ENCODE data around the gene IRX4. TPM values are rescaled to one million over a fixed set of nuclear protein-coding genes. Genes with fewer than 3 reads are reported as not detected.

Gene IRX4
- total and polyA plus RNA-seq, 9 of the 15 experiments (the other 6 are each of a cell fraction or from before 2014, with no cell fraction given) = not detected

GRCh38 chr5:1831257-1831656 is 51.5 kb downstream of the IRX4 start (continued):
- TF ChIP-seq ADNP (tag; IDR thresholded peaks at IDR 0.05) (no peak), BCLAF1 (IDR thresholded peaks at IDR 0.05; ENCODE audit: borderline replicate concordance in 1 of 2, control insufficient read depth in 1 of 2, low read depth in 2 of 2, low read length in 1 of 2) (no peak)

- no peaks in the 10 kb centered on the region for H3K79me2 ChIP-seq (ENCODE audit: control insufficient read depth, insufficient read depth, low read length)
- H3K27ac ChIP-seq (ENCODE audit: extremely low read depth, low read depth, low read length) = no peak overlapping the region
- intact Hi-C loops (cut with micrococcal nuclease) (no loop called here), in situ Hi-C loops (cut with MboI) (no loop called here)
- H3K36me3 ChIP-seq (ENCODE audit: control insufficient read depth, insufficient read depth, low read length) = peaks cover 19% of the 10 kb centered on the region; the same call in 2 of the 3 replicates
- ATAC-seq (no peak), FAIRE-seq (no peak), DNase-seq (ENCODE audit: extremely low read depth in 1 of 4, low spot score in 3 of 4) (no peak)
- ChIA-PET POLR2A (no interaction called here), CTCF (ENCODE audit: low intra/inter-chr PET ratio) (no interaction called here)
- peaks cover 20% of the 10 kb centered on the region for H4K20me1 ChIP-seq (replicated peaks; ENCODE audit: control insufficient read depth, insufficient read depth, low read length)
- H3K27me3 ChIP-seq (ENCODE audit: control insufficient read depth in 2 of 2, insufficient read depth in 2 of 2, low read length in 2 of 2) = peaks cover 30 to 49% of the 10 kb centered on the region in 2 experiments
- no peak overlapping the region for H2AFZ ChIP-seq (ENCODE audit: low read depth, low read length)
- H3K9me1 ChIP-seq (ENCODE audit: control insufficient read depth, insufficient read depth, low read length) = no peaks in the 10 kb centered on the region
- H3K4me2 ChIP-seq (ENCODE audit: insufficient read depth, low read length) = no peak overlapping the region
- peaks cover 0 to 19% of the 10 kb centered on the region in 2 experiments; a peak in 2 of 5 replicates for H3K4me1 ChIP-seq (replicated peaks in 1 of 2; ENCODE audit: control insufficient read depth in 2 of 2, insufficient read depth in 2 of 2, low read length in 2 of 2)
- WGBS (ENCODE audit: insufficient coverage, low coverage, missing lambda C conversion rate) = 52% methylated on average over 17 of the region's 17 CpGs
- no peak overlapping the region for H3K9ac ChIP-seq (ENCODE audit: insufficient read depth in 1 of 2, low read depth in 2 of 2, low read length in 2 of 2)
- TF ChIP-seq ZEB2 (IDR thresholded peaks at IDR 0.05) = no peak
- no peak for TF ChIP-seq GTF2A2 (tag; IDR thresholded peaks at IDR 0.05)
- TF ChIP-seq CHD4 (IDR thresholded peaks at IDR 0.05; ENCODE audit: insufficient read depth, insufficient replicate concordance, low read depth, low read length, poor library complexity, severe bottlenecking) = no peak
- TF ChIP-seq GABPA (tag; conservative IDR thresholded peaks at IDR 0.05; ENCODE audit: low read depth) = no peak
- no peak for TF ChIP-seq L3MBTL2 (IDR thresholded peaks at IDR 0.05)
- no peak for TF ChIP-seq ZSCAN32 (CRISPR knock-in tag; IDR thresholded peaks at IDR 0.05)
- no peak for TF ChIP-seq CTCF (IDR thresholded peaks at IDR 0.05 in 2 of 3, conservative IDR thresholded peaks at IDR 0.05 in 1 of 3; ENCODE audit: insufficient read depth in 2 of 3, low read depth in 1 of 3, low read length in 3 of 3)
- no peak for TF ChIP-seq MECOM (CRISPR knock-in tag; IDR thresholded peaks at IDR 0.05)
- TF ChIP-seq TFAP4 (CRISPR knock-in tag; IDR thresholded peaks at IDR 0.05; ENCODE audit: borderline replicate concordance) = no peak
- BruUV-seq (replicated peaks) = no TSS peak
- no peaks in the 10 kb centered on the region for H3K9me3 ChIP-seq (replicated peaks; ENCODE audit: control insufficient read depth, insufficient read depth, low read depth, low read length)
- H3K4me3 ChIP-seq = no peak overlapping the region
Measured at GRCh38 chr5:1830571-1831228, 52.0 kb downstream of the IRX4 start.

Measured in K562 (cell line).